SKM-1 (cell line): ENCODE data around the gene FANCC.

Experiments used
- DNase-seq: peaks from one replicate; lab custom pipeline; 2025; ENCODE audit not compliant: unreplicated experiment; lab: John Stamatoyannopoulos, UW

Gene FANCC

GRCh38 chr9:95317119-95317892, at the start of gene FANCC:
Gene FANCC (minus strand): TSS chr9:95317709. CDS start chr9:95249291, 68,418 bp downstream.
- DNase-seq, result peak; percentile 5

- DNase-seq, result no peak
Observed at GRCh38 chr9:95366731-95367325, 49.3 kb upstream of the FANCC start.

GRCh38 chr9:95365766-95366165, 48.3 kb upstream of the FANCC start:
- no peak for DNase-seq

GRCh38 chr9:95363051-95363841, 45.7 kb upstream of the FANCC start:
- DNase-seq, result no peak

GRCh38 chr9:95360866-95361265, 43.4 kb upstream of the FANCC start:
- DNase-seq, result no peak

- no peak for DNase-seq
Observed at GRCh38 chr9:95357316-95357715, 39.8 kb upstream of the FANCC start.

GRCh38 chr9:95355500-95355899, 38.0 kb upstream of the FANCC start:
- DNase-seq, result no peak

- DNase-seq, result no peak
Observed at GRCh38 chr9:95351051-95351450, 33.5 kb upstream of the FANCC start.

GRCh38 chr9:95350266-95350665, 32.8 kb upstream of the FANCC start:
- DNase-seq, result no peak

- DNase-seq, result no peak
Observed at GRCh38 chr9:95349091-95350038, 31.9 kb upstream of the FANCC start.

GRCh38 chr9:95346021-95346420, 28.5 kb upstream of the FANCC start:
- no peak for DNase-seq

GRCh38 chr9:95344735-95345325, 27.3 kb upstream of the FANCC start:
- DNase-seq, result no peak

GRCh38 chr9:95343725-95344287, 26.3 kb upstream of the FANCC start:
- no peak for DNase-seq

- DNase-seq, result no peak
Observed at GRCh38 chr9:95342571-95342970, 25.1 kb upstream of the FANCC start.

GRCh38 chr9:95341293-95341962, 23.9 kb upstream of the FANCC start:
- no peak for DNase-seq

- no peak for DNase-seq
Observed at GRCh38 chr9:95338243-95338642, 20.7 kb upstream of the FANCC start.

- no peak for DNase-seq
Observed at GRCh38 chr9:95336281-95336680, 18.8 kb upstream of the FANCC start.

GRCh38 chr9:95333426-95333825, 15.9 kb upstream of the FANCC start:
- DNase-seq, result no peak

- no peak for DNase-seq
Observed at GRCh38 chr9:95332860-95333259, 15.4 kb upstream of the FANCC start.
